BE2C (cell line): Measurements from ENCODE around the gene PRKAR1B.

ENCODE experiments used
- DNase-seq: peaks from one replicate; pipeline ENCODE4 v3.0.0-alpha.2; 2020
- H3K27me3 ChIP-seq: fragments of 250-450 bp; sonication (Bioruptor Pico); 2 replicates; pipeline ENCODE4 v1.5.1; 2020; ENCODE audit warnings: mild to moderate bottlenecking
- H3K36me3 ChIP-seq: fragments of 250-450 bp; sonication (Bioruptor Pico); 2 replicates; pipeline ENCODE4 v1.5.1; 2020; ENCODE audit warnings: mild to moderate bottlenecking
- H3K4me1 ChIP-seq: fragments of 250-450 bp; sonication (Bioruptor Pico); 2 replicates; pipeline ENCODE4 v1.5.1; 2020
- H3K4me3 ChIP-seq: 2 replicates; pipeline ENCODE4 v1.5.1; 2011; ENCODE audit warnings: low read depth, low read length
- H3K9me3 ChIP-seq: fragments of 250-450 bp; sonication (Bioruptor Pico); 2 replicates; pipeline ENCODE4 v1.5.1; 2020
- TF ChIP-seq, protein P1 (sequence below): IDR thresholded peaks from 2 replicates; pipeline ENCODE4 v1.5.1; 2012; ENCODE audit warnings: mild to moderate bottlenecking, low read depth, low read length

PRKAR1B gene

DNA sequence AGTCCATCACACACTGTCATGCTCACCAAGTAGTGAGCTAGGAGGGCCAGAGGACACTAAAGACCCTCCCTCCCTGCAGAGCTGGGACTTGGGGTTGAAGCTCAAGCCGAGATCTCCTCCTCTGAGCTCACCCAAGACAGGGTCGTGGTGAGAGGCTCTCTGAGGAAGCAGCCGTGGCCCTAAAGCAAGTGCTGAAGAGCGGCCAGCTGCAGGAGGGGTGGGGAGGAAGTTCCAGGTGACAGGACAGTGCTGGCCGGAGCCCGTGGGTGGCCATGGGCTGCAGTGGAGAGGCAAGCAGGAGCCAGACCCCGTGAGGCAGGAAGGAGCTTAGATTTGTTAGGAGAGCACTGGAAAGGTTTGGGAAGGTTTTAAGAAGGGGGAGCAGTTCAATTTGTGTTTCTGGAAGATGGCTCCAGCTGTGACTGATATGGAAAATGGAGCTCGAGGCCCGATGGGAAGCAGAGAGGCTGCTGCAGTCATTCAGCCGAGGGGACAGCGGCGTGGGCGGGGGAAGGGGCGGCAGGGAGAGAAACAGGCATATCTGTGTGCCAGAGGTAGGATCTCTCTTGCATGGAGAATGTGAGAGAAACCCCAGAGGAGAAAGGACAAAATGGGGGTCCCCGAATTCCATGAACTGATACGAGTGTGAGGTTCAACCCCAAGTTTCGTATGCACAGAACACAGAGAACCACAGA, 27.5 kb downstream of the PRKAR1B start:
- Histone ChIP-seq H3K9me3 (no peaks in the 10 kb centered on the region; the same call in 1 of the 2 replicates), H3K27me3 (no peaks in the 10 kb centered on the region), H3K36me3 (no peaks in the 10 kb centered on the region), H3K4me3 (no peak overlapping the region), H3K4me1 (no peaks in the 10 kb centered on the region)
- DNase-seq = no peak
- TF ChIP-seq, protein P1, sequence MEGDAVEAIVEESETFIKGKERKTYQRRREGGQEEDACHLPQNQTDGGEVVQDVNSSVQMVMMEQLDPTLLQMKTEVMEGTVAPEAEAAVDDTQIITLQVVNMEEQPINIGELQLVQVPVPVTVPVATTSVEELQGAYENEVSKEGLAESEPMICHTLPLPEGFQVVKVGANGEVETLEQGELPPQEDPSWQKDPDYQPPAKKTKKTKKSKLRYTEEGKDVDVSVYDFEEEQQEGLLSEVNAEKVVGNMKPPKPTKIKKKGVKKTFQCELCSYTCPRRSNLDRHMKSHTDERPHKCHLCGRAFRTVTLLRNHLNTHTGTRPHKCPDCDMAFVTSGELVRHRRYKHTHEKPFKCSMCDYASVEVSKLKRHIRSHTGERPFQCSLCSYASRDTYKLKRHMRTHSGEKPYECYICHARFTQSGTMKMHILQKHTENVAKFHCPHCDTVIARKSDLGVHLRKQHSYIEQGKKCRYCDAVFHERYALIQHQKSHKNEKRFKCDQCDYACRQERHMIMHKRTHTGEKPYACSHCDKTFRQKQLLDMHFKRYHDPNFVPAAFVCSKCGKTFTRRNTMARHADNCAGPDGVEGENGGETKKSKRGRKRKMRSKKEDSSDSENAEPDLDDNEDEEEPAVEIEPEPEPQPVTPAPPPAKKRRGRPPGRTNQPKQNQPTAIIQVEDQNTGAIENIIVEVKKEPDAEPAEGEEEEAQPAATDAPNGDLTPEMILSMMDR = no peak

DNA sequence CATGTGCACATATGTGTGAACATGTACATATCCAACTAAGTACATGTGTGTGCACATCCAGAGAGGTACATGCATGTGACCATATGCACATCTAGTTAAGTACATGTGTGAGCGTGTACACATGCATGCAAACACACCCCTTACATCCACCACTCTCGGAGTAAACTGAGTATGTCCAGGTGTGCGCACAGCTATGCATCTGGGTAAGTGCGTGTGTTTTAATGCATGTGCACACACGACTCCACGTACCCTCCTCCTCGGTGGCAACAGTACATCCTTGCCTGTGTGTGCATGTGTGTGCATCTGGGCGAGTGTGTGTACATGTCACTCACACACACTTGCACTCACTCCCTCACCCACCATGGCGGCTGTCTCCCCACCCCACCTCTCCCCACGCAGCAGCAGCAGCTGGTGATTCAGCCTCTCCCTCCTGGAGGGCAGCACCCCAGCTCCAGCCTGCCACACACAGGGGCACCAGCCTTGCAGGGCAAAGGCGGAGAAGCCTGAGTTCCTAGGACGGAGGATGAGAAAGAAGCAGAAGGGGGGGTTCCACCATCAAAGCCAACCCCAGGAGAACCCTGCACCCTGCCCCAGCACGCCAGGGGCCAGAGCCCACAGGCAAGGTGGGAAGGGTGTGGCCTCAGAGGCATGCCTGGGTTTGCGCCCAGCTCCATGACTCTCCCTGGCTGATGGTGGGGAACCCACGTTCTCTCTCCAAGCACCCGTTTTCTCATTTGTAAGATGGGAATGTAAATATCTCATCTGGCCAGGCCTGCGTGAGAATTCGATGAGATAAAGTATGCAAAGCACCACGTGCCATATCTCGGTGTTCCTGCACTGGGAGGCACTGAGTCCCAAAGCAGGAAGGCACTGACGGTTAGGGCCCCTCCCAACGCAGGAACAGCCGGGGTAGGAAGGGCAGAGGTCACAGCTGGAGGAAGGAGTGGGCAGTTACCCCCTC, 28.3 kb downstream of the PRKAR1B start:
- no peaks in the 10 kb centered on the region for H3K27me3 ChIP-seq
- no peaks in the 10 kb centered on the region for H3K36me3 ChIP-seq
- H3K9me3 ChIP-seq = no peaks in the 10 kb centered on the region; the same call in 1 of the 2 replicates
- no peaks in the 10 kb centered on the region for H3K4me1 ChIP-seq
- DNase-seq = no peak
- TF ChIP-seq, protein P1 = no peak
- H3K4me3 ChIP-seq = no peak overlapping the region

DNA sequence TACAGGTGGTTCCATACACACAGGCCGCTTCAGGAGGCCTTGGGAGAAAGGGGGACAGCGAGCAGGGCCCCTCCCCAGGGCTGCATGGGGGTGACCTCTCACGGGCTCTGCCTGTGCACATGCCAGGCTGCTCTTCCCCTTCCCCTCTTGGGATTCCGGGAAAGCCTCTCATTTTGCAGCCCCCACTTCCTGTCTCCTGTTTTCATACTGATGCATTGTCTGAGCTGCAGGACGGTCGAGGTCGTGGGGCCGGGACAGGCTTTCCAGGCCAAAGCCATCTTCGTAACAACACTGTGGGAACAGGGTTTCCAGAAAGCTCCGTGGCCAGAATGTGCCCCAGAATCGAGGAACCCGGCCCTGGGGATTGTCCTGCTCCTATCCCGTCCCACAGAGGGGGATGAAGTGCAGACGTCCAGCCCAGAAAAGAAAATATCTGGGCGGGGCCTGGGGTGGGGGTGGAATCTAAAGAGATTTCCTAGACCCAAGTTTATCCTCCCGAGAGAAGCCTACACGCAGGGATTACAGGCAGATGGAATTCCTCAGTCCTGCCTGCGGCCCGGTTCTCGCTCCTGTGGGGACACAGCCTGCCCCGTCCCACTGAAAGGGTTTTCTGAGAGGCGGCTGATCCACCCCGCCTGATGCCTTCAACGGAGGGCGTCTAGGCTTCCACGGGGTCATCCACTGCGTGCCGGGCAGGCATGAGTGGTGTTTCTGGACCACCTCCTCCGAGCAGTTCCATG, 30.1 kb downstream of the PRKAR1B start:
- Histone ChIP-seq H3K27me3 (no peaks in the 10 kb centered on the region), H3K36me3 (no peaks in the 10 kb centered on the region), H3K9me3 (no peaks in the 10 kb centered on the region), H3K4me3 (no peak overlapping the region), H3K4me1 (no peaks in the 10 kb centered on the region)
- TF ChIP-seq, protein P1 = no peak
- DNase-seq = no peak

DNA sequence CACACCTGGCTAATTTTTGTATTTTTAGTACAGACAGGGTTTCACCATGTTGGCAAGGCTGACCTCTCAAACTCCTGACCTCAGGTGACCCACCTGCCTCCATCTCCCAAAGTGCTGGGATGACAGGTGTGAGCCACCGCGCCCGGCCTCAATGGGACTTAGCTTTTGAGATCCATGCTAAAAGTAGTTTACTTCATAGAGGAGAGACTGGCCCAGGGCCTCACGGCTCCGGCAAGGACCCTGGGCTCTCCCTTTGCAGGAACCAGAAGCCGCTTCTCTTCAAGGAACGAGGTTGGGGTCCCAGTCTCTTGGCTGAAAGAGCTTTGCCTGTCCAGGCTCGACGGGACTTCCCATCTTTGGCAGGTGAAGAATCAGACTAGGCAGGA, 30.7 kb downstream of the PRKAR1B start:
- TF ChIP-seq, protein P1 = no peak
- Histone ChIP-seq H3K27me3 (no peaks in the 10 kb centered on the region), H3K4me3 (no peak overlapping the region), H3K9me3 (no peaks in the 10 kb centered on the region), H3K4me1 (no peaks in the 10 kb centered on the region), H3K36me3 (no peaks in the 10 kb centered on the region)
- DNase-seq = no peak

DNA sequence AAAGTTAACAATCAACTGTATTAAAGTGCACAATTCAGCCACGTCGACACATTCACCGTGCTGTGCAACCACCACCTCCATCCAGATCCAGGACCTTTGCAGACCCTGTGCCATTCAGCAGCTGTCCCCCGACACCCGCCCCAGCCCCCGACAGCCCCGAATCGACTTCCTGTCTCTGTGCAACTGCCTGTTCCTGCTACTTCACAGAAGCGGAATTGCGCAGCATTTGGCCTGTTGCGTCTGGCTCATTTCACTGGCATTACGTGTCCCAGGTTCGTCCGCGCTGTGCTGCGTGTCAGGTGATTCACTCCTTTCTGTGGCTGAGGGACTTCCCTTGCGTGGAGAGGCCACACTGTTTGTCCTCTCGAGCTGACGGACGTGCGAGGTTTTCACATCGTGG, 33.8 kb downstream of the PRKAR1B start:
- DNase-seq = no peak
- TF ChIP-seq, protein P1 = no peak
- H3K9me3 ChIP-seq = no peaks in the 10 kb centered on the region; the same call in 1 of the 2 replicates
- no peak overlapping the region for H3K4me3 ChIP-seq
- H3K27me3 ChIP-seq = no peaks in the 10 kb centered on the region
- no peaks in the 10 kb centered on the region for H3K4me1 ChIP-seq
- H3K36me3 ChIP-seq = no peaks in the 10 kb centered on the region
